Suppressor macrophage (primary cell): ENCODE results near the gene MED29.

Source experiments
- DNase-seq, 4 experiments: peaks; one replicate each; pipeline ENCODE4 v3.0.0-alpha.2; 2020 to 2022
- total RNA-seq, 17 experiments: gene quantifications; one replicate each; lab custom pipeline; 2026; ENCODE audit warnings: mixed read lengths in 6 of 17, inconsistent platforms in 3 of 17; lab: John Stamatoyannopoulos, UW

The MED29 gene, protein sequence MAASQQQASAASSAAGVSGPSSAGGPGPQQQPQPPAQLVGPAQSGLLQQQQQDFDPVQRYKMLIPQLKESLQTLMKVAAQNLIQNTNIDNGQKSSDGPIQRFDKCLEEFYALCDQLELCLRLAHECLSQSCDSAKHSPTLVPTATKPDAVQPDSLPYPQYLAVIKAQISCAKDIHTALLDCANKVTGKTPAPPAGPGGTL
- 11.1 to 37.2 (median 24.5) reads per million in 17 experiments for total RNA-seq

GRCh38 chr19:39390751-39391437 is at the start of gene MED29, which contains the start of gene PAF1:
Gene MED29 (plus strand): TSS chr19:39391378. CDS start chr19:39391423, 45 bp downstream.
Gene PAF1 (minus strand): TSS chr19:39391106. CDS start chr19:39390864, 242 bp downstream.
- DNase-seq: peak; percentile 98 to 100 (median 98)

DNA sequence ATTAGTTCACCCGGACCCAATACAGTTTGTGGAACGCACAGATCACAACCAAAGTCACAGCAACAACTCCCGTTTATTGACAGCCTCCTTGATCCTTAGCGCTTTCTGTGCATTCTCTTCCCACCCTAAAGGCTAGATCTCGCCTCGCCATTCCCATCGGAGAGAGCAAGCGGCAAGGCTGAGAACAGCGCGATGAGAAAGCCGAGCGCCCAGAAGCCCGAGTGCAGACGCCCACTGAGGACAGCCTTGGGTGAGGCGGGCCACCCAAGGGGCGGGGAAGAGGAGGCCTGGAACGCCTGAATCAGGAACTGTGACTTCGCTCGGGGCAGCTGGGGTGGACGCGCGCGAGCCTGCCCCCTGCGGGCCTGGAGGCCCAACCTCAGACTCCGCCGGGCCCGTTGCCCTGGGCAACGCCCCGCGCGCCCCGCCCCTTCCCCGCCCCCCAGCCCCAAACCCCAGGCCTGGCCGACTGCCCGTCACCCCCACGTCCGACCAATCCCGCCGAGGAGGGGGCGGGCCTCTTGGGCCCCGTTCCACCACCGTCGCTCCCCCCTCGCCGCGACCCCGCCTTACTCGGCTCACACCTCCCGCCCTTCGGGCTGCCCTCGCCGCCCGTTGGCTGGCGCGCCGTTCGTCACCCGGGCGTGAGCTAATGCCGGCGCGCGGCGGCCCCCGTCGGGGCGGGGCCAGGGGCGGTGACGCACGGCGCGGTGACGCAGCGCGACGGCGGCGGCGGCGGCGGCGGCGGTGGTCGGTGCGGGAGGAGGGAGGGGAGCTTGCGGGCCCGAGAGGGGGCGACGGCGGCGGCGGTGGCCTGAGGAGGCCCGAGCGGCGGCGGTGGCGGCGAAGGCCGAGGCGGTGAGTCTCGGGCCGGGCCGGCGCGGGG is 49.2 kb upstream of the MED29 start, which contains the start of gene SAMD4B:
SAMD4B (plus strand) TSS at position 703 of the 886 bp plus-strand sequence. CDS start 14,473 bp downstream, outside the sequence.
- peak; percentile 99 to 100 (median 100) for DNase-seq

- DNase-seq: peak in 1 of 4 experiments; percentile 18
Observed at GRCh38 chr19:39342647-39343305, 48.4 kb upstream of the MED29 start.

DNA sequence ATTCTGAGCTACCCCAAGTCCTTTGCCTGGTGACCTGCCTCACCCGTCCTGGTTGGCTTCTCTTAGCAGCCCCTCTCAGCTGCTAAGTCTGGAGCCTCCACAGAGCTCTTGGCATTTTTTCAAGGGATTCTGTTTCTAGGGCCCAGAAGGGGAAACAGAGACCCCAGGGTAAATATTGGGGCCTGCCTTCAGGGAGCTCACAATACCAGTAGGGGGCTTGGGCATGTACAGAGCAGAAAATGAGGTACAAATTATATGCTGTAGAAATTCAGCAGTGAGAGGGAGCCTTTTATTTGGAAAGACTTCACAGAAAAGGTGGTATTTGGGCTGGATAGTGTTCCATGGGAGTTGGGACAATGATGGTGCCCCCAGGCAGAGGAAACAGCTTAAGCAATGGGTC is 45.2 kb upstream of the MED29 start:
- DNase-seq: no peak

DNA sequence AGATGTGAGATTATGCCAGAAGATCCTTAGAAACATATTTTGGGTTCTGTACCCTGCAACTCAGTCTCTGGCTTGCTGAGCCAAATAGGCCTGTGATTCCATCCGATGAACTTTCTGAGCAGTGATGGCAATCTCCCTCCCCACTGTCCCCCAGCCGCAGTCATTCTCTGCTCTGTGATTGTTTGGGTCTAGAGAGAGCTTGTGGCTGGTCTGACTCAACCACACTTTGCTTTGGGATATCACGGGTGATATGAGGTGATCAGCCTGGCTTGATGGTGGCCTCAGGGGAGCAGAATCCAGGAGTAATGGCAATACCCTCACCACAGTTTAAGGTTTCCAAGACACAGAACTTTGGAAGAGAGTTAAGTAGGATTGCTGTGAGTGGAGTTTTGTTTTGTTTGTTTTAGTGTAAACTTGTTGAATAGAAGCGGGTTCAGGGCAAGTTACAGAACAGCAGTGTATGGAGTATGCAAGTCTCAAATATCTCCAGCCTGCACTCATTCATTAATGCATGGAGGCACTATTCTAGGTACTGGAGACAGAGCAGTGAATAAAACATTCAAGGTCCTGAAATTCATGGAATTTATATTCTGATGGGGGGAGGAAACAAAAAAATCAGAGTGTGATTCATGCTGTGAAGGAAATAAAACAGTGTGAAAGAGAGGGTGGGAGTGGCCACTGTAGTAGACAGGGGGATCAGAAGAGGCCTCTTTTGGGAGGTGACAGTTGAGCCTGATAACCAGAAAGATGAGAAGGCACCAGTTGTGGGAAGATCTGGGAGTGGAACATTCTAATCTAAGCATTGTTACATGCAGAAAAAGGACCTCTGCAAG is 43.6 kb upstream of the MED29 start:
- no peak for DNase-seq

DNA sequence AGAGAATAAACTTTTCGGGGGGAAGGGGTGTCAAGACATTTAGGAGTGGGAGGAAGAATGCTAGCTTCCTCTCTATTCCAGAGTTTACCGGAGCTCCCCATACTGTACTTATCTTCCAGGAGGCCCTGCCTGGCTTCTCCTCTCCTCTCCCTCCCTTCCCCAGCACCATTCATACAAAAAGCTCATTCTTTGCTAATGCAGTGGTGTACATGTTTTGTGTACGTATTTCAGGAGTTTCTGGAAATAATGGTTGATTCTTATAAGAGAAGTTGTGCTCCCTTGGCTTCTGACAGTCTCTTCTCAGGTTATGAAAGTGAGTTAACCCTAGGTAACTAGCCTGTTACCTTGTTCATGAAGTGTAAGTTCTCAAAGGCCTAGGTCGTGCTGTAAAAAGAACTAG is 41.9 kb upstream of the MED29 start:
- no peak for DNase-seq

GRCh38 chr19:39350156-39350555 is 41.0 kb upstream of the MED29 start:
- no peak for DNase-seq

DNA sequence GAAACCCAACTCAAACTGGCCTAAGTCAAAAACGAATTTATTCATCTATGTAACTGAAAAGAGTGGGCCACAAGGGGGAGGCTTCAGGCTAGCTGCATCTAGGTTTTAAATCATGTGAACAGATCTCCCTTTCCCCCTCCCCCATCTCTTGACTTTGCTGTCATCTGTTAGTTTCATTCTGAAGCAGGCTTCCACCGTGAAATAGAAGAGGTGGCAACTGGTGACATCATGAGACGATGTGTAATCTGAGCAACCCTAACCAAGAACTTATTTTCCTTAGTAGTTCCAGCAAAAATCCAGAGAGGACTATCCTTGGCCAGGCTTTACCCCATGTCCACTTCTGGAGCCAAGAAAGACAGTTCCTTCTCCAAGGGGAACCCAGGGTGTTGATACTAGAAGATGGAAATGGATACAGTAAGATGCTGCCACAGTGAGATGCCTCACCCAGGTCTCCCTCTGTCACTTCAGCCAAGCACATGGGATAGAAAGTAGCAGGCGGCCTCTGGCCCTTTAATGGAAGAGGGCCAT is 39.6 kb upstream of the MED29 start:
- peak; percentile 26 to 42 (median 40) for DNase-seq

- DNase-seq: no peak
Observed at GRCh38 chr19:39352381-39353255, 38.6 kb upstream of the MED29 start.

GRCh38 chr19:39355253-39355652 is 35.9 kb upstream of the MED29 start:
- no peak for DNase-seq

GRCh38 chr19:39356073-39356472 is 35.1 kb upstream of the MED29 start:
- no peak for DNase-seq

- DNase-seq: no peak
Observed at GRCh38 chr19:39356647-39357046, 34.5 kb upstream of the MED29 start.

DNA sequence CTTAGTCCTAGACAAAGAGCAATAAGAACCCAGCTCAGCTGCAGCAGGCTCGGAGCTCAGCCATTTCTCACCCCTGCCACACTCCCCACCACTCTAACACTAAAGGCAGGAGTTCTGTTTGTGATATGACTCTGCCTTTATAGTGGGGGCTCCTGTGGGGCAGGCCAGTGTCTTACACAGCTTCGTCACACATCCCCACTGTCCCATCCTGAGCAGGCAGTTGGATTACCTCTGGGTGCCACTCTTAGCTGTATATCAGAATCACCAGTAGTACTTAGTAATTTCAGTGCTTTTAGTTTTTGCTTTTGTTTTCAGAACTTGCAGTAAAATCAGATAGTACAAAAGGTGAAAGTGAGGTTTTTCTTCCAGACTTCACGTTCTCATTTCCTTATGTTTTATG is 32.2 kb upstream of the MED29 start:
- no peak for DNase-seq

GRCh38 chr19:39360599-39360998 is 30.6 kb upstream of the MED29 start:
- no peak for DNase-seq

- DNase-seq: no peak
Observed at GRCh38 chr19:39362682-39363657, 28.2 kb upstream of the MED29 start.

GRCh38 chr19:39363901-39364457 is 27.2 kb upstream of the MED29 start:
- DNase-seq: no peak

DNA sequence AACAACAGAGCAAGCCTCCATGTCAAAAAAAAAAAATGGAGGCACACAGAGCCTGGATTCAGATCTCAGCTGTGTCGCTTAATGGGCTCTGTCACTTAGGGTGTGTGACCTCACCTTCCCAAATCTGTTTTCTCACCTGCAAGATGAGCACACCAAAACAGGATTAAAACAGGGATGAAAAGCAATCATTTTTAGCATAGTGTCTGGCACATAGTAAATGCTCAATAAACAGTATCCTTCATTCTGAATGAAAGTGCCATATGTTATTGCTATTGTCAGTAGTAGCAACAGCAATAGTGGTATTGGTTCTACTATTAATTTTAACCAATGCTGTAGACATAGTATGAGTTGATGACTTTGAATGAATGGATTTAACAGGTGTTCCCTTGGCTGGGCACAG is 25.6 kb upstream of the MED29 start:
- DNase-seq: no peak

- DNase-seq: no peak
Observed at GRCh38 chr19:39369200-39369599, 22.0 kb upstream of the MED29 start.

- DNase-seq: no peak
Observed at GRCh38 chr19:39370735-39371134, 20.4 kb upstream of the MED29 start.
